Upper lobe of left lung (tissue), 6 donors: ENCODE results near the gene PPIL1. TPM values are rescaled to one million over a fixed set of nuclear protein-coding genes. Genes with fewer than 3 reads are reported as not detected.

ENCODE experiments used
- ATAC-seq, 2 donors: fragments of 200-7000 bp; cut with Tn5 transposase; one replicate each; pipeline ENCODE4 v1.9.1; 2022; ENCODE audit warnings: mild to moderate bottlenecking in 2 of 2, moderate library complexity in 2 of 2; ENCODE audit not compliant: low FRiP score in 2 of 2
- DNase-seq, 2 donors: peaks; one replicate each; pipeline ENCODE4 v3.0.0-alpha.2; 2019 to 2020
- H3K27ac ChIP-seq, 4 donors: fragments of 200-600 bp; sonication (generic); one replicate each; pipeline ENCODE4 v1.5.1; 2016 to 2019
- H3K27me3 ChIP-seq, 4 donors: fragments of 200-600 bp; sonication (generic); one replicate each; pipeline ENCODE4 v1.5.1; 2017 to 2019
- H3K36me3 ChIP-seq, 4 donors: fragments of 200-600 bp; sonication (generic); one replicate each; pipeline ENCODE4 v1.5.1; 2016 to 2019
- H3K4me1 ChIP-seq, 4 donors: fragments of 200-600 bp; sonication (generic); one replicate each; pipeline ENCODE4 v1.5.1; 2018 to 2019
- H3K4me3 ChIP-seq, 4 donors: fragments of 200-600 bp; sonication (generic); one replicate each; pipeline ENCODE4 v1.5.1; 2017 to 2019; ENCODE audit warnings: mild to moderate bottlenecking in 2 of 4, moderate library complexity in 1 of 4
- H3K9me3 ChIP-seq, 4 donors: fragments of 200-600 bp; sonication (generic); one replicate each; pipeline ENCODE4 v1.5.1; 2018 to 2019
- EP300 ChIP-seq, 4 donors: sonication (generic); formaldehyde crosslinking; IDR thresholded peaks; one replicate each; pipeline ENCODE4 v1.5.1; 2017; ENCODE audit warnings: antibody characterized with exemption in 4 of 4, control low read depth in 2 of 4
- POLR2A ChIP-seq, 4 donors: fragments of 450-650 bp; IDR thresholded peaks; one replicate each; pipeline ENCODE4 v1.5.1; 2016 to 2017; ENCODE audit warnings: antibody characterized with exemption in 4 of 4, mild to moderate bottlenecking in 2 of 4
- POLR2AphosphoS5 ChIP-seq, 2 donors: sonication (generic); formaldehyde crosslinking; IDR thresholded peaks; one replicate each; pipeline ENCODE4 v1.5.1; 2017; ENCODE audit warnings: antibody characterized with exemption in 2 of 2
- WGBS, 2 donors: methylation state at CpG; one replicate each; pipeline ENCODE4 v1.1.5; 2017 to 2018; 5-methylcytosine and 5-hydroxymethylcytosine counted together
- total RNA-seq, 6 donors: library from RNA; depleted of rRNA in 4 of 6; stranded (reverse); fragments of >200 nt in 4 of 6; gene quantifications; one replicate each; pipeline versions ENCODE4 v1.1.0 to v1.2.1, GENCODE V29; 2016 to 2021
- TF ChIP-seq, protein P1 (sequence below), 6 experiments: fragments of 450-650 bp in 4 of 6; fragments of 200-600 bp in 2 of 6; sonication (generic) in 2 of 6; IDR thresholded peaks; one replicate each; pipeline ENCODE4 v1.5.1; 2016 to 2019; ENCODE audit warnings: antibody characterized with exemption in 6 of 6
- donor health status: DM: no; HTN: no; CAD: no; lungs with moderate emphysema.
- donor health status: DM: no; HTN: yes; CAD: no; lungs with severe emphysema.

Gene PPIL1
- total RNA-seq, 6 donors from 2014 or later: 2.2 to 21.7 (median 11.9) TPM

DNA sequence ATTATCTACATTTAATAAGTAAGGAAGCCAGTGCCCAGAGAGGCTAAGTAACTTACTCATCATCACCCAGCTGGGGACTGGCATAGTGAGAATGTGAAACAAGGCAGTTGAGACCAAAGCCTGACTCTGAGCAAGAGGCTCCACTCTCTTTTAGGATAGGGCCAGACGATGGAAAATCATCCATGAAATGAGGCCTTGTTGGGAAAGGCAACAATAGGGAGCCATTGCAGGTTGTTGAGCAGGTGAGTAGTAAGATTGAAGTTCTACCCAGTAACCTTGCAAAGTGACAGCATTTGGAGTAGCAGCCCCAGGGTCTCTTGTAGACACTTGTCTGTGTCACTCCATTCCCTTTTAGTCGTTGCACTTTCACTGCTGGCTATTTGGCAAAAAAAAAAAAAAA, 32.8 kb downstream of the PPIL1 start:
- Histone ChIP-seq H3K27me3 (peaks cover 0 to 19% (median 9%) of the 10 kb centered on the region in 4 donors), H3K36me3 (no peaks in the 10 kb centered on the region), H3K4me3 (no peak overlapping the region), H3K9me3 (no peaks in the 10 kb centered on the region), H3K4me1 (peaks cover 21 to 26% (median 25%) of the 10 kb centered on the region in 4 donors), H3K27ac (no peak overlapping the region)
- TF ChIP-seq, protein P1, sequence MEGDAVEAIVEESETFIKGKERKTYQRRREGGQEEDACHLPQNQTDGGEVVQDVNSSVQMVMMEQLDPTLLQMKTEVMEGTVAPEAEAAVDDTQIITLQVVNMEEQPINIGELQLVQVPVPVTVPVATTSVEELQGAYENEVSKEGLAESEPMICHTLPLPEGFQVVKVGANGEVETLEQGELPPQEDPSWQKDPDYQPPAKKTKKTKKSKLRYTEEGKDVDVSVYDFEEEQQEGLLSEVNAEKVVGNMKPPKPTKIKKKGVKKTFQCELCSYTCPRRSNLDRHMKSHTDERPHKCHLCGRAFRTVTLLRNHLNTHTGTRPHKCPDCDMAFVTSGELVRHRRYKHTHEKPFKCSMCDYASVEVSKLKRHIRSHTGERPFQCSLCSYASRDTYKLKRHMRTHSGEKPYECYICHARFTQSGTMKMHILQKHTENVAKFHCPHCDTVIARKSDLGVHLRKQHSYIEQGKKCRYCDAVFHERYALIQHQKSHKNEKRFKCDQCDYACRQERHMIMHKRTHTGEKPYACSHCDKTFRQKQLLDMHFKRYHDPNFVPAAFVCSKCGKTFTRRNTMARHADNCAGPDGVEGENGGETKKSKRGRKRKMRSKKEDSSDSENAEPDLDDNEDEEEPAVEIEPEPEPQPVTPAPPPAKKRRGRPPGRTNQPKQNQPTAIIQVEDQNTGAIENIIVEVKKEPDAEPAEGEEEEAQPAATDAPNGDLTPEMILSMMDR (IDR thresholded peaks at IDR 0.05): no peak
- TF ChIP-seq POLR2AphosphoS5 (IDR thresholded peaks at IDR 0.05): no peak
- no peak for TF ChIP-seq POLR2A (IDR thresholded peaks at IDR 0.05)
- no peak for TF ChIP-seq EP300 (IDR thresholded peaks at IDR 0.05)
- WGBS, 2 donors: 88 to 90% methylated on average over 2 of the region's 2 CpGs
- DNase-seq (no peak), ATAC-seq (no peak)

DNA sequence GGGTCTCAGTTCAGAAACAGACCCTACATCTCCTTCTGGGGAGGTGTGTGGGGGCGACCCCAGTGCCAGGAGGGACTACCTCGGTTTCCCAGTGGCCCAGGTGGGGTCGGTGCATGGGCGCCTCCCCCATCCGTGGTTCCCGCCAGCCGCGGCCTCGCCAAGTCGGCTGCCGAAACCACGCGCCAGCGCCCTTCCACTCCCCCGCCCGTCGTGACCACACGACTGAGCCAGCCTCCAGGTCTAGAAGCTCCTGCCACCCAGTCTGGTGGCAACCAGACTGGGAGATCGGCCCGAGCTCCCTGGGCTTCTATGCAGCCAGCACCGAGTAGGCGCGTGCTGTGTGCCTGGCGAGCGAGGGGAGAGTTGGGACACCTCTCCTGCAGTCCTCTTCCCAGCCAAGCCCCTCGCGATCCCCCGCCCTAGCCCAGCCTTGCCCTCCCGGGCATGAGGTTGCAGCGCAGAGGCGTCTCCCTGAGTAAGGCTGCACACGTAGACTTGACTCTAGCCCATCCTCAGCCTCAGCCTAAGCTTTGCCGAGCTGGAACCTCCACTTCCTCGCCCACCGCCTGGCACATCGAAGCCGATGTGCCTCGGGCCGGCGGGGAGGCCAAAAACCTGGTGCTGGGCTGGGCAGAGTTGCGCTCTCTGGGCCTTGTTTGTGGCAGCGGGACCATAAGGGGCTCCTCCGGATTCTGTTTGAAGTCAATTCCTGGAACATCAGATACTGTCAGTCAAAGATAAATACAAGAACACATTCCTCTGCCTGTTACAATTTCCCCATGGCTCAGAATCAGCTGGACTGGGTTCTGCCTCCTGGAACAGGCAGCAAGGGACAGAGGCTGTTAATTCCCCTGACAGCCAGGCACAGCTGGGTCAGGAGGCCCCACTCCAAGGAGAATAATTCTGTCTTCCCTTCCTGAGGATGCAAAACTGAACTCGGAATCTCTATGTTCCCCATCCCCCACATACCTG, 33.9 kb downstream of the PPIL1 start:
- no peaks in the 10 kb centered on the region for H3K36me3 ChIP-seq
- ATAC-seq (peak in 1 of 2 donors; percentile 39), DNase-seq (peak in 1 of 2 donors; percentile 81)
- no peak overlapping the region for H3K27ac ChIP-seq
- peaks cover 0 to 19% (median 9%) of the 10 kb centered on the region in 4 donors for H3K27me3 ChIP-seq
- H3K4me3 ChIP-seq: peak overlapping the region in 3 of 4 donors; percentile 48 to 58 (median 57)
- 16 to 20% methylated on average over 12 to 29 of the region's 44 CpGs for WGBS, 2 donors
- H3K9me3 ChIP-seq: no peaks in the 10 kb centered on the region
- TF ChIP-seq POLR2AphosphoS5 (IDR thresholded peaks at IDR 0.05) (no peak), EP300 (IDR thresholded peaks at IDR 0.05) (no peak), POLR2A (IDR thresholded peaks at IDR 0.05) (no peak)
- TF ChIP-seq, protein P1 (IDR thresholded peaks at IDR 0.05): no peak
- peaks cover 21 to 26% (median 25%) of the 10 kb centered on the region in 4 donors for H3K4me1 ChIP-seq

DNA sequence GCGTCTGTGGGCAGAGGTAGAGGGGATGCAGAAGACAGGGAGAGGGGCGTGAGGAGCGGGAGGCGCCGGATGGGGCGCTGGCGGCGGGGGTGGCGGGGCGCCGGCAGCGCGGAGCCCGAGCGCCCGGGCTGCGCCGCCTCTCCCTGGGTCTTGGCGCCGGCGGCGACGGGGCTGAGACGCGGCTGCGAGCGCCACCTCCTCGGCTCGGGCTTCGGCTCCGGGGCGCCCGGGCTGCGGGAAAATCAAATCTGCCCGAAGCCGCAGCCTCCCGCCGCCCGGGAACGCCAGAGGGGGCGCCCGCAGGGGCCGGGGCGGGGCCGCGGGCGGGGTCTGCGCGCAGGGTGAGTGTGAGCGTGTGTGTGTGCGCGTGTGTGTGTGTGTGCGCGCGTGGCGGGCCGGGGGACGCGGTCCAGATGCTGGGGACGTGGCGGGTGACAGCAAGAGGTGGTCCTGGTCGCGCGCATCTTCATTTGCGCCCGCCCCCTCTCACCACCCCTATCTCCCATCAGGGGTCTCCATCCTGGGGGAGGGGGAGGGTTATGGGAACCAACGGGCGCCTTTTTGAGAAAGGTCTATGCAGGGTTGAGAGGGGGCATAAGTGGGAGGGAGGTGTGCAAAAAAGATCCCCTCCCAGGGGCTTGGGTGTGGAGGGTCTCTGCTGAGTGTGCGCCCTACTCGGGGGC, 34.7 kb downstream of the PPIL1 start:
- H3K4me1 ChIP-seq: peaks cover 21 to 26% (median 25%) of the 10 kb centered on the region in 4 donors
- H3K36me3 ChIP-seq: no peaks in the 10 kb centered on the region
- H3K4me3 ChIP-seq: peak overlapping the region; percentile 18 to 58 (median 52)
- no peaks in the 10 kb centered on the region for H3K9me3 ChIP-seq
- no peak overlapping the region for H3K27ac ChIP-seq
- H3K27me3 ChIP-seq: peaks cover 0 to 19% (median 9%) of the 10 kb centered on the region in 4 donors
- DNase-seq (peak in 1 of 2 donors; percentile 92), ATAC-seq (peak in 1 of 2 donors; percentile 79)
- no peak for TF ChIP-seq POLR2A (IDR thresholded peaks at IDR 0.05)
- TF ChIP-seq, protein P1 (IDR thresholded peaks at IDR 0.05): peak in 1 of 6 experiments; percentile 19
- 1 to 2% methylated on average over 22 to 26 of the region's 70 CpGs for WGBS, 2 donors

DNA sequence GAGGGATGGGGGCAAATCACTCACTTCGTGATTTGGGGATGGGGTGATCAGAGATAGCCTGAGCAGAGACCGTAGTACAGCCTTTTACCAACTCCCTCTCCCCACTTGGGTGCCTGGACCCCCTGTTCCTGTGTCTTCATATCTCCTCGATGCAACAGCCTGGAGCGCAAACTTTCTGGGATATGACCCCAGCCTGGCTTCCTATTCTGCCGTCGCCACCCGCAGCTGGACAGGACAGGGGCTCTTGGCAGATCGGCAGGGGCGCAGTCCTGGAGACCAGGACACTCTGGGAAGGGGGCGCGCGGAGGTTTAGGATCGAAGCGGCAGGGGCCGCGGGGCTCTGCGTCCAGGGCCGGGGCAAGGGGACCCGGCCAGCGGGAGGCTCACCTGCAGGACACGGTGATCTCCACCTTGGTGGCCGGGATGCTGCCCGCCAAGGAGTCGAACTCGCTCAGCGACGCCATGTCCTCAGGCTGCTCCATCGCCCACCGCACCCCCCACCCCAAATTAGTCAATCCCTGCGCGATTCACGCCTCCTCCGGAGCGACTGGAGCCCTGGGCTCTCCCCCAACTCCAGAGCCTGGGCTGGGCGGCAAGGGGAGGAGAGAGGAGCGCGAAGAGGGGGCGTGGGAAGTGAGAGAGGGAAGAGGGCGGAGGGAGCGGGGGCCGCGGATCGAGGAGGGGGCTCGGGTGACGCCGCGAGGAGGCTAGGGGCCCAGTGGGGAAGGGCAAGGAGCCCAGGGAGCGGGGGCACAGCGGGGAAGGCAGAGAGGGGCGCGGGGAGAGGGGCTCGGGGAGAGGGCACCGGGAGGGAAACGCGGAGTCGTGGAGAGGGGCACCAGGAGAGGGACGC, 35.5 kb downstream of the PPIL1 start, which contains the start of gene CPNE5:
CPNE5 (minus strand) TSS at position 549 of the 853 bp plus-strand sequence; CDS start at position 482, 67 bp downstream.
- H3K9me3 ChIP-seq: no peaks in the 10 kb centered on the region
- peaks cover 21 to 26% (median 25%) of the 10 kb centered on the region in 4 donors for H3K4me1 ChIP-seq
- H3K27ac ChIP-seq: no peak within 1 kb of the TSS
- peaks cover 0 to 19% (median 9%) of the 10 kb centered on the region in 4 donors for H3K27me3 ChIP-seq
- 8 to 16% methylated on average over 18 to 25 of the region's 57 CpGs for WGBS, 2 donors
- H3K4me3 ChIP-seq: peak within 1 kb of the TSS; percentile 18 to 58 (median 52)
- ATAC-seq (peak in 1 of 2 donors; percentile 40), DNase-seq (peak in 1 of 2 donors; percentile 81)
- no peaks in the 10 kb centered on the region for H3K36me3 ChIP-seq
- TF ChIP-seq POLR2AphosphoS5 (IDR thresholded peaks at IDR 0.05) (no peak), POLR2A (IDR thresholded peaks at IDR 0.05) (no peak), EP300 (IDR thresholded peaks at IDR 0.05) (no peak)
- TF ChIP-seq, protein P1 (IDR thresholded peaks at IDR 0.05): no peak
